HL-60 (cell line): ENCODE measurements around the gene KCNH1.

Experiments used
- DNase-seq, 2 experiments: peaks; one replicate each; pipeline ENCODE4 v3.0.0-alpha.2; 2010 to 2020; ENCODE audit warnings: low read depth in 1 of 2, low spot score in 1 of 2
- H3K27ac ChIP-seq: fragments of 250-450 bp; sonication (Bioruptor Pico); replicated peaks from 2 replicates; pipeline ENCODE4 v1.5.1; 2020; ENCODE audit warnings: mild to moderate bottlenecking, moderate library complexity
- H3K27me3 ChIP-seq: fragments of 250-450 bp; sonication (Bioruptor Pico); 2 replicates; pipeline ENCODE4 v1.5.1; 2021; ENCODE audit warnings: mild to moderate bottlenecking, moderate library complexity; ENCODE audit not compliant: insufficient read depth, poor library complexity, severe bottlenecking
- H3K4me3 ChIP-seq: replicated peaks from 2 replicates; pipeline ENCODE4 v1.5.1; 2011; ENCODE audit warnings: mild to moderate bottlenecking, control low read depth, low read length; ENCODE audit not compliant: insufficient read depth
- GABPA ChIP-seq: IDR thresholded peaks from 2 replicates; pipeline ENCODE4 v1.6.1; 2012; ENCODE audit warnings: low read depth
- POLR2AphosphoS5 ChIP-seq: IDR thresholded peaks from 2 replicates; pipeline ENCODE4 v1.6.1; 2012; ENCODE audit warnings: low read depth
- SPI1 ChIP-seq: IDR thresholded peaks from 2 replicates; pipeline ENCODE4 v1.6.1; 2012; ENCODE audit warnings: low read depth, mild to moderate bottlenecking, borderline replicate concordance
- TF ChIP-seq, protein P1 (sequence below): IDR thresholded peaks from 2 replicates; pipeline ENCODE4 v1.6.1; 2012; ENCODE audit warnings: low read depth; ENCODE audit not compliant: insufficient replicate concordance
- TF ChIP-seq, protein P2 (sequence below): IDR thresholded peaks from one replicate; pipeline ENCODE4 v1.5.1; 2011; ENCODE audit warnings: low read length, control low read depth, inconsistent platforms; ENCODE audit not compliant: insufficient read depth

Gene KCNH1

GRCh38 chr1:210783925-210784324 lies 350.0 kb downstream of the KCNH1 start:
- Histone ChIP-seq H3K27ac (no peak overlapping the region), H3K27me3 (no peaks in the 10 kb centered on the region), H3K4me3 (no peak overlapping the region)
- TF ChIP-seq GABPA (no peak), POLR2AphosphoS5 (no peak), SPI1 (no peak)
- TF ChIP-seq, protein P1, sequence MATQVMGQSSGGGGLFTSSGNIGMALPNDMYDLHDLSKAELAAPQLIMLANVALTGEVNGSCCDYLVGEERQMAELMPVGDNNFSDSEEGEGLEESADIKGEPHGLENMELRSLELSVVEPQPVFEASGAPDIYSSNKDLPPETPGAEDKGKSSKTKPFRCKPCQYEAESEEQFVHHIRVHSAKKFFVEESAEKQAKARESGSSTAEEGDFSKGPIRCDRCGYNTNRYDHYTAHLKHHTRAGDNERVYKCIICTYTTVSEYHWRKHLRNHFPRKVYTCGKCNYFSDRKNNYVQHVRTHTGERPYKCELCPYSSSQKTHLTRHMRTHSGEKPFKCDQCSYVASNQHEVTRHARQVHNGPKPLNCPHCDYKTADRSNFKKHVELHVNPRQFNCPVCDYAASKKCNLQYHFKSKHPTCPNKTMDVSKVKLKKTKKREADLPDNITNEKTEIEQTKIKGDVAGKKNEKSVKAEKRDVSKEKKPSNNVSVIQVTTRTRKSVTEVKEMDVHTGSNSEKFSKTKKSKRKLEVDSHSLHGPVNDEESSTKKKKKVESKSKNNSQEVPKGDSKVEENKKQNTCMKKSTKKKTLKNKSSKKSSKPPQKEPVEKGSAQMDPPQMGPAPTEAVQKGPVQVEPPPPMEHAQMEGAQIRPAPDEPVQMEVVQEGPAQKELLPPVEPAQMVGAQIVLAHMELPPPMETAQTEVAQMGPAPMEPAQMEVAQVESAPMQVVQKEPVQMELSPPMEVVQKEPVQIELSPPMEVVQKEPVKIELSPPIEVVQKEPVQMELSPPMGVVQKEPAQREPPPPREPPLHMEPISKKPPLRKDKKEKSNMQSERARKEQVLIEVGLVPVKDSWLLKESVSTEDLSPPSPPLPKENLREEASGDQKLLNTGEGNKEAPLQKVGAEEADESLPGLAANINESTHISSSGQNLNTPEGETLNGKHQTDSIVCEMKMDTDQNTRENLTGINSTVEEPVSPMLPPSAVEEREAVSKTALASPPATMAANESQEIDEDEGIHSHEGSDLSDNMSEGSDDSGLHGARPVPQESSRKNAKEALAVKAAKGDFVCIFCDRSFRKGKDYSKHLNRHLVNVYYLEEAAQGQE, result no peak
- TF ChIP-seq, protein P2, sequence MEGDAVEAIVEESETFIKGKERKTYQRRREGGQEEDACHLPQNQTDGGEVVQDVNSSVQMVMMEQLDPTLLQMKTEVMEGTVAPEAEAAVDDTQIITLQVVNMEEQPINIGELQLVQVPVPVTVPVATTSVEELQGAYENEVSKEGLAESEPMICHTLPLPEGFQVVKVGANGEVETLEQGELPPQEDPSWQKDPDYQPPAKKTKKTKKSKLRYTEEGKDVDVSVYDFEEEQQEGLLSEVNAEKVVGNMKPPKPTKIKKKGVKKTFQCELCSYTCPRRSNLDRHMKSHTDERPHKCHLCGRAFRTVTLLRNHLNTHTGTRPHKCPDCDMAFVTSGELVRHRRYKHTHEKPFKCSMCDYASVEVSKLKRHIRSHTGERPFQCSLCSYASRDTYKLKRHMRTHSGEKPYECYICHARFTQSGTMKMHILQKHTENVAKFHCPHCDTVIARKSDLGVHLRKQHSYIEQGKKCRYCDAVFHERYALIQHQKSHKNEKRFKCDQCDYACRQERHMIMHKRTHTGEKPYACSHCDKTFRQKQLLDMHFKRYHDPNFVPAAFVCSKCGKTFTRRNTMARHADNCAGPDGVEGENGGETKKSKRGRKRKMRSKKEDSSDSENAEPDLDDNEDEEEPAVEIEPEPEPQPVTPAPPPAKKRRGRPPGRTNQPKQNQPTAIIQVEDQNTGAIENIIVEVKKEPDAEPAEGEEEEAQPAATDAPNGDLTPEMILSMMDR, result no peak
- DNase-seq, result no peak

GRCh38 chr1:210781652-210782051 lies 352.3 kb downstream of the KCNH1 start:
- no peak for DNase-seq
- no peak overlapping the region for H3K27ac ChIP-seq
- TF ChIP-seq POLR2AphosphoS5 (no peak), SPI1 (no peak), GABPA (no peak)
- TF ChIP-seq, protein P1, result no peak
- TF ChIP-seq, protein P2, result no peak
- H3K4me3 ChIP-seq, result no peak overlapping the region
- no peaks in the 10 kb centered on the region for H3K27me3 ChIP-seq

GRCh38 chr1:210779269-210779668 lies 354.7 kb downstream of the KCNH1 start:
- Histone ChIP-seq H3K4me3 (no peak overlapping the region), H3K27ac (no peak overlapping the region), H3K27me3 (no peaks in the 10 kb centered on the region)
- no peak for DNase-seq
- TF ChIP-seq, protein P2, result no peak
- TF ChIP-seq GABPA (no peak), SPI1 (no peak), POLR2AphosphoS5 (no peak)
- TF ChIP-seq, protein P1, result no peak
